Measurements from ENCODE around the gene SAMSN1.

DNA sequence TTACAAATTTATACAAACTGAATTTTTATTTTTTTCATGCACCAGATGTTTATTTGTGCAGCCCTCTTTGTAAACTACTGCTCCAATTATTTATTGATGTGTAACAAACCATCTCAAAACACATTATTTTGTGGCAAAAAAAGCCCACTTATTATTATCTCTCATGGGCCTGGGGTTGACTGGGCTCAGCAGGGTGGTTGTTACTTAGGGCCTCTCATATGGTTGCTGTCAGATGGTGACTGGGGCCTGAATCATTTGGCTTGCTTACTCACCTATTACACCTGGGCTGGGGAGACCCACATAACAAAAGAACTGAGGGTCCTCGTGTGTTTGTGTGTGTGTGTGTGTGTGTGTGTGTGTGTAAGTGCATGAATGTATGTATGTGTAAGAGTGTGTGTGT, 110.7 kb downstream of the SAMSN1 start:
- TF ChIP-seq, protein P1, sequence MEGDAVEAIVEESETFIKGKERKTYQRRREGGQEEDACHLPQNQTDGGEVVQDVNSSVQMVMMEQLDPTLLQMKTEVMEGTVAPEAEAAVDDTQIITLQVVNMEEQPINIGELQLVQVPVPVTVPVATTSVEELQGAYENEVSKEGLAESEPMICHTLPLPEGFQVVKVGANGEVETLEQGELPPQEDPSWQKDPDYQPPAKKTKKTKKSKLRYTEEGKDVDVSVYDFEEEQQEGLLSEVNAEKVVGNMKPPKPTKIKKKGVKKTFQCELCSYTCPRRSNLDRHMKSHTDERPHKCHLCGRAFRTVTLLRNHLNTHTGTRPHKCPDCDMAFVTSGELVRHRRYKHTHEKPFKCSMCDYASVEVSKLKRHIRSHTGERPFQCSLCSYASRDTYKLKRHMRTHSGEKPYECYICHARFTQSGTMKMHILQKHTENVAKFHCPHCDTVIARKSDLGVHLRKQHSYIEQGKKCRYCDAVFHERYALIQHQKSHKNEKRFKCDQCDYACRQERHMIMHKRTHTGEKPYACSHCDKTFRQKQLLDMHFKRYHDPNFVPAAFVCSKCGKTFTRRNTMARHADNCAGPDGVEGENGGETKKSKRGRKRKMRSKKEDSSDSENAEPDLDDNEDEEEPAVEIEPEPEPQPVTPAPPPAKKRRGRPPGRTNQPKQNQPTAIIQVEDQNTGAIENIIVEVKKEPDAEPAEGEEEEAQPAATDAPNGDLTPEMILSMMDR (IDR thresholded peaks at IDR 0.05): no peak
- TF ChIP-seq POLR2A (IDR thresholded peaks at IDR 0.05): no peak
